AG04450 (cell line): ENCODE measurements around the gene ATP5IF1. TPM values are rescaled to one million over a fixed set of nuclear protein-coding genes. Genes with fewer than 3 reads are reported as not detected.

Source experiments
- CTCF ChIA-PET: fragments of 300-600, 350-600 bp; formaldehyde crosslinking; extraction: SDS; loops from one replicate; lab custom pipeline; 2022; ENCODE audit warnings: antibody characterized with exemption, inconsistent platforms; lab: Charles Lee
- POLR2A ChIA-PET: fragments of 350-600 bp; formaldehyde crosslinking; extraction: SDS; loops from one replicate; lab custom pipeline; 2021; ENCODE audit warnings: antibody characterized with exemption, inconsistent platforms; lab: Yijun Ruan, JAX
- DNase-seq: peaks from one replicate; pipeline ENCODE4 v3.0.0-alpha.2; 2011; ENCODE audit warnings: low read depth, low spot score
- H3K27ac ChIP-seq: one replicate; pipeline ENCODE4 v1.5.1; 2012; ENCODE audit warnings: low read depth, low read length, control low read depth
- H3K27me3 ChIP-seq: one replicate; pipeline ENCODE4 v1.6.0; 2012; ENCODE audit warnings: low read length; ENCODE audit not compliant: control insufficient read depth, insufficient read depth
- H3K4me3 ChIP-seq: 2 replicates; pipeline ENCODE4 v1.5.1; 2011; ENCODE audit warnings: mild to moderate bottlenecking, low read depth, low read length, control low read depth
- H3K9me3 ChIP-seq: 2 replicates; pipeline ENCODE4 v1.5.1; 2012; ENCODE audit warnings: low read length; ENCODE audit not compliant: control insufficient read depth, insufficient read depth
- polyA plus RNA-seq: library from polyadenylated mRNA; depleted of rRNA; stranded (reverse); fragments of >200 nt; gene quantifications from 2 replicates; pipeline ENCODE4 v1.2.3, GENCODE V29; 2011
- TF ChIP-seq, protein P1 (sequence below): IDR thresholded peaks from 2 replicates; pipeline ENCODE4 v1.5.1; 2011; ENCODE audit warnings: low read depth, low read length, control low read depth, inconsistent platforms

The ATP5IF1 gene
- polyA plus RNA-seq, 1 experiment: 189 TPM

DNA sequence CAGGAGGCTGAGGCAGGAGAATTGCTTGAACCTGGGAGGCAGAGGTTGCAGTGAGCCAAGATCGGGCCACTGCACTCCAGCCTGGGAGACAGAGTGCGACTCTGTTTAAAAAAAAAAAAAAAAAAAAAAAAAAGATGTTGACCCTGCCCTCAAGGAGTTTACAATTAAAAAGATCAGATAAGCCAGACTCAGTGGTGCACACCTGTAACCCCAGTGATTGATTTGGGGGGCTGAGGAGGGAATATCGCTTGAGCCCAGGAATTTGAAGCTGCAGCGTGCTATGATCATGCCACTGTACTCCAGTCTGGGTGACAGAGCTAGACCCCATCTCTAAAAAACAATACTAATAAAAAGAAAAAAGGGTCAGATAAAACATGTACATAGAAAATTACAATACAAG, 21.8 kb downstream of the ATP5IF1 start:
- H3K4me3 ChIP-seq: no peak overlapping the region
- H3K27me3 ChIP-seq: no peaks in the 10 kb centered on the region
- H3K9me3 ChIP-seq: no peaks in the 10 kb centered on the region; the same call in 1 of the 2 replicates
- POLR2A ChIA-PET: interaction anchor here (0.7 to 5.8 kb wide), 3 partner anchors 8 to 1220 kb away, joined by 5 to 46 read pairs (median 5); partner anchors contain the start of gene RNU11
- CTCF ChIA-PET: interaction anchor here (1.4 to 5.1 kb wide), 2 partner anchors 8 to 102 kb away, joined by 5 to 69 read pairs; no protein-coding TSS in a partner anchor
- no peak for DNase-seq
- TF ChIP-seq, protein P1, sequence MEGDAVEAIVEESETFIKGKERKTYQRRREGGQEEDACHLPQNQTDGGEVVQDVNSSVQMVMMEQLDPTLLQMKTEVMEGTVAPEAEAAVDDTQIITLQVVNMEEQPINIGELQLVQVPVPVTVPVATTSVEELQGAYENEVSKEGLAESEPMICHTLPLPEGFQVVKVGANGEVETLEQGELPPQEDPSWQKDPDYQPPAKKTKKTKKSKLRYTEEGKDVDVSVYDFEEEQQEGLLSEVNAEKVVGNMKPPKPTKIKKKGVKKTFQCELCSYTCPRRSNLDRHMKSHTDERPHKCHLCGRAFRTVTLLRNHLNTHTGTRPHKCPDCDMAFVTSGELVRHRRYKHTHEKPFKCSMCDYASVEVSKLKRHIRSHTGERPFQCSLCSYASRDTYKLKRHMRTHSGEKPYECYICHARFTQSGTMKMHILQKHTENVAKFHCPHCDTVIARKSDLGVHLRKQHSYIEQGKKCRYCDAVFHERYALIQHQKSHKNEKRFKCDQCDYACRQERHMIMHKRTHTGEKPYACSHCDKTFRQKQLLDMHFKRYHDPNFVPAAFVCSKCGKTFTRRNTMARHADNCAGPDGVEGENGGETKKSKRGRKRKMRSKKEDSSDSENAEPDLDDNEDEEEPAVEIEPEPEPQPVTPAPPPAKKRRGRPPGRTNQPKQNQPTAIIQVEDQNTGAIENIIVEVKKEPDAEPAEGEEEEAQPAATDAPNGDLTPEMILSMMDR: no peak
- no peak overlapping the region for H3K27ac ChIP-seq

DNA sequence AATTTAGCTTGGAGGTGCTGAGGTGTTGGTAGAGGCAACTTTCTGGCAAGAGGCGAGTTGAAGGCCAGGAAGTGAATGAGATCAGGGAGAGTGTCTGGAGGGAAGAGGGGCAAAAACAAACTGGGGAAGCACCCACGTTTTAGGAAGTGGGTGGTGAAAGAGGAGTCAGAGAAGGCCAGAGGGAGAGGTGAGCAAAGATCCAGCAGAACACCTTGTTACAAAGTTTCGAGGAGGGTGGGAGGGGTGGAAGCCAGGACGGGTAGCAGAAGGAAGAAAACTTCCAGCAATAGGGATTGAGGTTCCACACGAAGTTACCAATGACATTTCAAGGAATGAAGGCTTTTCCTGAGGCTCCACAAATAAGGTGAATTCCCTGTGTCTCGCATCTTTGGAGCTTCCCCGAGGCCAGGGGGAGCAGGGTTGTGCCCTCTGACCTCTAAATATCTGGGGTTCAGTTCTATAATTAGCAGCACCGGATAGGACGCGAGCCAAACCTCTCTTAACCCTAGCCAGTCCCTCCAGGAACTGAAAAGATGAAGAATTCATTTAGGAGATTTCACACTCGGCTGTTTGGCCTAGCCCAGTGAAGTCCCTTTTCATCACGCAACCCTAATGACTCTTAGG, 22.8 kb downstream of the ATP5IF1 start:
- DNase-seq: no peak
- POLR2A ChIA-PET: interaction anchor here (0.7 to 5.8 kb wide), 5 partner anchors 9 to 1221 kb away, joined by 4 to 46 read pairs (median 5); no protein-coding TSS in a partner anchor

DNA sequence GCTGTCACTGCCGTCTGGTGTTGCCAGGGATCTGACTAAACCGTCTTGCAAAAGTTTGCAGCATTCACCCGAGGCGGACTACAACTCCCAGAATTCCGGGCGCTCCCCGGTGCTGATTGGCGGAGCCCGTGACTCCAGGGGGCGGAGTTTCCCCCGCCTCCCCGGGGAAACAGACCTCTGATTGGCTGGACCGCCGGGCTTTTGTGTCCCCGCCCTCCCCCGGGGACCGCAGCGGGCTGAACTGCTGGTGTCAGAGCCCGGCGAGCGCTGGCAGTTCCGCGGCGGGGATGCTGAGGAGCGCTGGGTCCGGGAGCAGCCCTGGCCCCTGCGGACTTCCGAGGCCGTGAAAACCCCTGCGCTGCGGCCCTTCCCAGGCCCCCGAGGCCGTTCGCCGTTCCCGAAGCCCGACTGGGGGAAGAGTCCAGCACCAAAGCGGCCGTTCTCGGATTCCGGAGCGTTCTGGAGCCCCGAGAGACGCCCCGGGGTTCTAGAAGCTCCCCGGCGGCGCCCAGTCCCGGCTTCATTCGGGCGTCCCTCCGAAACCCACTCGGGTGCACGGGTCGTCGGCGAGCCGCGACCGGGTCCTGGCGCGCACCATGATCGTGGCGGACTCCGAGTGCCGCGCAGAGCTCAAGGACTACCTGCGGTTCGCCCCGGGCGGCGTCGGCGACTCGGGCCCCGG, 23.5 kb downstream of the ATP5IF1 start, which contains the start of gene SESN2:
Gene SESN2, plus strand, starts transcription at position 267 of the 682 bp plus-strand sequence. Its CDS starts 330 bp downstream, at position 597.
- H3K4me3 ChIP-seq: peak within 1 kb of the TSS; percentile 93
- TF ChIP-seq, protein P1: no peak

More for the DNA sequence above, 22.8 kb downstream of the ATP5IF1 start:
- H3K27ac ChIP-seq: peak overlapping the region; percentile 89
- H3K27me3 ChIP-seq: no peaks in the 10 kb centered on the region
- H3K9me3 ChIP-seq: no peaks in the 10 kb centered on the region; the same call in 1 of the 2 replicates
- CTCF ChIA-PET: interaction anchor here (1.4 to 5.1 kb wide), 2 partner anchors 9 to 101 kb away, joined by 5 to 69 read pairs; no protein-coding TSS in a partner anchor
- peak overlapping the region; percentile 39 for H3K4me3 ChIP-seq
- TF ChIP-seq, protein P1: no peak

DNA sequence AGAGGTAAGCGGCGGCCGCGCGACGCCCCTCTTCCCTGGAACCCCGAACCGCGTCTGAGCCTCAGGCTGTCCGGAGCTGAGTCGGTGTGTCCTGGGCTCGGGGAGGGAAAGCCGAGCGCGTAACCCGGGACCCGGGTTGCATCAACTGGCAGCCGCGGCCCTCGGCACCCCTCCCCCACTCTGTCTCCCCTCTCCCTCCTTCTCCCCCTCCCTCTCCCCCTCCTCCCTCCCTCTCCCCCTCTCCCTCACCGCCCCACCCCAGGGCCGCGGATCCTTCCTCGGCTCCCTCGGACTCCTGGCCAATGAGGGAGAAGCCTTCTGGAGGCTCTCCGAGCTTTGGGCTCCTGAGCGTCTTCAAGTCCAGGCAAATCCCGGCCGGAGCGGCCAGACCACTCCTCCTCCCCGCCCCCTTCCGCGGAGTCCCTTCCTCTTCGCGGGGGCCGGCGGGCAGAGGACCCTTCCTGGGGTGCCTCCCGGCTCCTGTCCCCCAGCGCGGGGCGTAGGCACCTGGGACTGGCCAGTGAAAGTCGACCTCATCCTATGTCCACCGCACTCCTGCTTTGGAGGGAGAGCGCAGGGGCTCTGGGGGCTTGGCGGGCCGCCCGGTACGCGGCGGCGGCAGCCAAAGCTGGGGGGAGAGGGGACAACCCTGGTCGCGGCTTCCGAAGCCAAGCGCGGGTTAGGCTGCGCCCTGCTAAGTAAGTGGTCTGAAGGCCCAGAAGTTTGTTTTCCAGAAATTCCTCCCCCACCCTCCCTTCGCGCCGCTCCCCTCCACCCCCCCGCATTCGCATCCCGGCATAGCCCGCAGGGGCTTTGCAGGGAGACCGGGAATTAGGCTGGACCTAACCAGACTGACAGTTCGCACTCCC, 24.2 kb downstream of the ATP5IF1 start:
- TF ChIP-seq, protein P1: no peak
- ChIA-PET CTCF (interaction anchor here (5.1 kb wide), 1 partner anchor 11 kb away, joined by 69 read pairs; no protein-coding TSS in a partner anchor), POLR2A (interaction anchor here (0.6 to 5.8 kb wide), 12 partner anchors 10 to 1252 kb away, joined by 3 to 46 read pairs (median 4); partner anchors contain the start of genes ATP5IF1 and MED18)
- peak; percentile 79 for DNase-seq
- Histone ChIP-seq H3K27ac (peak overlapping the region; percentile 95), H3K4me3 (peak overlapping the region; percentile 93), H3K9me3 (no peaks in the 10 kb centered on the region; the same call in 1 of the 2 replicates), H3K27me3 (no peaks in the 10 kb centered on the region)

More for the DNA sequence above, 23.5 kb downstream of the ATP5IF1 start, which contains the start of gene SESN2:
- peak; percentile 95 for DNase-seq
- no peaks in the 10 kb centered on the region for H3K27me3 ChIP-seq
- POLR2A ChIA-PET: interaction anchor here (0.6 to 5.8 kb wide), 12 partner anchors 10 to 1251 kb away, joined by 3 to 46 read pairs (median 4); partner anchors contain the start of genes ATP5IF1 and MED18
- H3K27ac ChIP-seq: peak within 1 kb of the TSS; percentile 95
- CTCF ChIA-PET: interaction anchor here (1.4 to 5.1 kb wide), 2 partner anchors 10 to 100 kb away, joined by 5 to 69 read pairs; no protein-coding TSS in a partner anchor
- no peaks in the 10 kb centered on the region; the same call in 1 of the 2 replicates for H3K9me3 ChIP-seq
